Stimulated activated naive CD8-positive, alpha-beta T cell treated with anti-CD3 and anti-CD28 coated beads, Interleukin-15, amount 100 ng/mL, for 72 hours (primary cell): ENCODE data around the gene SRRD.

ENCODE experiments used
- ATAC-seq: fragments of 150-1000 bp; cut with Tn5 transposase; 2 replicates; pipeline ENCODE4 v1.10.0; 2021; ENCODE audit warnings: mild to moderate bottlenecking, moderate library complexity
- DNase-seq, 2 donors: peaks; one replicate each; pipeline ENCODE4 v3.0.0; 2021 to 2022
- H3K27ac Mint-ChIP-seq, 2 donors: one replicate each; pipeline ENCODE4 v1.8.0; 2022; ENCODE audit warnings: mild to moderate bottlenecking in 2 of 2, mixed read lengths in 2 of 2, moderate library complexity in 2 of 2
- H3K27me3 Mint-ChIP-seq: one replicate; pipeline ENCODE4 v1.8.0; 2022; ENCODE audit warnings: mixed read lengths
- H3K4me1 Mint-ChIP-seq: one replicate; pipeline ENCODE4 v1.8.0; 2022; ENCODE audit warnings: mild to moderate bottlenecking, mixed read lengths
- H3K4me3 Mint-ChIP-seq, 2 donors: one replicate each; pipeline ENCODE4 v1.8.0; 2022; ENCODE audit warnings: mild to moderate bottlenecking in 2 of 2, mixed read lengths in 2 of 2, moderate library complexity in 1 of 2
- H3K9me3 Mint-ChIP-seq, 2 donors: one replicate each; pipeline ENCODE4 v1.8.0; 2022; ENCODE audit warnings: mixed read lengths in 2 of 2

SRRD gene

GRCh38 chr22:26486394-26486793 is 2.7 kb downstream of the SRRD start:
- Mint-ChIP-seq H3K9me3 (no peaks in the 10 kb centered on the region), H3K4me3 (no peak overlapping the region), H3K27ac (peak overlapping the region; percentile 48 to 91), H3K27me3 (no peaks in the 10 kb centered on the region), H3K4me1 (peaks cover 53% of the 10 kb centered on the region)
- DNase-seq: no peak
- no peak for ATAC-seq

GRCh38 chr22:26487996-26488395 is 4.3 kb downstream of the SRRD start:
- Mint-ChIP-seq H3K9me3 (no peaks in the 10 kb centered on the region), H3K4me1 (peaks cover 37% of the 10 kb centered on the region), H3K4me3 (no peak overlapping the region), H3K27me3 (no peaks in the 10 kb centered on the region), H3K27ac (peak overlapping the region; percentile 48 to 62)
- DNase-seq (no peak), ATAC-seq (no peak)

- Mint-ChIP-seq H3K27me3 (no peaks in the 10 kb centered on the region), H3K27ac (peak overlapping the region in 1 of 2 donors; percentile 86)
- ATAC-seq: no peak
Observed at GRCh38 chr22:26489447-26490036, 5.9 kb downstream of the SRRD start.

GRCh38 chr22:26492220-26492619 is 8.5 kb downstream of the SRRD start:
- Mint-ChIP-seq H3K27ac (peak overlapping the region in 1 of 2 donors; percentile 5), H3K27me3 (no peaks in the 10 kb centered on the region), H3K4me3 (no peak overlapping the region), H3K4me1 (peaks cover 17% of the 10 kb centered on the region), H3K9me3 (no peaks in the 10 kb centered on the region)
- DNase-seq (no peak), ATAC-seq (no peak)

More at GRCh38 chr22:26489447-26490036, 5.9 kb downstream of the SRRD start:
- Mint-ChIP-seq H3K4me3 (no peak overlapping the region), H3K4me1 (peaks cover 37% of the 10 kb centered on the region), H3K9me3 (no peaks in the 10 kb centered on the region)
- DNase-seq: no peak

GRCh38 chr22:26494506-26494905 is 10.8 kb downstream of the SRRD start:
- no peak for DNase-seq
- H3K4me1 Mint-ChIP-seq: peaks cover 7% of the 10 kb centered on the region
- no peak overlapping the region for H3K27ac Mint-ChIP-seq
- no peak for ATAC-seq
- H3K27me3 Mint-ChIP-seq: no peaks in the 10 kb centered on the region
- H3K9me3 Mint-ChIP-seq: no peaks in the 10 kb centered on the region
- H3K4me3 Mint-ChIP-seq: no peak overlapping the region

GRCh38 chr22:26496456-26496855 is 12.8 kb downstream of the SRRD start:
- Mint-ChIP-seq H3K27ac (no peak overlapping the region), H3K9me3 (no peaks in the 10 kb centered on the region), H3K27me3 (no peaks in the 10 kb centered on the region), H3K4me3 (no peak overlapping the region), H3K4me1 (peaks cover 7% of the 10 kb centered on the region)
- ATAC-seq (no peak), DNase-seq (no peak)

GRCh38 chr22:26499188-26499703 is 15.6 kb downstream of the SRRD start:
- no peaks in the 10 kb centered on the region for H3K27me3 Mint-ChIP-seq
- no peak for ATAC-seq
- peaks cover 17% of the 10 kb centered on the region for H3K4me1 Mint-ChIP-seq
- DNase-seq: no peak
- no peak overlapping the region for H3K27ac Mint-ChIP-seq
- H3K4me3 Mint-ChIP-seq: no peak overlapping the region
- H3K9me3 Mint-ChIP-seq: no peaks in the 10 kb centered on the region

GRCh38 chr22:26501996-26502395 is 18.3 kb downstream of the SRRD start:
- no peak overlapping the region for H3K27ac Mint-ChIP-seq

GRCh38 chr22:26502688-26503561 is 19.2 kb downstream of the SRRD start:
- H3K4me3 Mint-ChIP-seq: peak overlapping the region; percentile 31 to 40
- DNase-seq: peak; percentile 44 to 79
- H3K27me3 Mint-ChIP-seq: no peaks in the 10 kb centered on the region
- H3K27ac Mint-ChIP-seq: peak overlapping the region; percentile 90 to 94
- H3K9me3 Mint-ChIP-seq: no peaks in the 10 kb centered on the region
- peak; percentile 97 for ATAC-seq
- H3K4me1 Mint-ChIP-seq: peaks cover 21% of the 10 kb centered on the region

More at GRCh38 chr22:26501996-26502395, 18.3 kb downstream of the SRRD start:
- Mint-ChIP-seq H3K4me1 (peaks cover 21% of the 10 kb centered on the region), H3K4me3 (no peak overlapping the region), H3K9me3 (no peaks in the 10 kb centered on the region), H3K27me3 (no peaks in the 10 kb centered on the region)
- ATAC-seq (no peak), DNase-seq (no peak)

GRCh38 chr22:26503758-26504157 is 20.1 kb downstream of the SRRD start:
- peaks cover 21% of the 10 kb centered on the region for H3K4me1 Mint-ChIP-seq
- DNase-seq (no peak), ATAC-seq (no peak)
- no peaks in the 10 kb centered on the region for H3K27me3 Mint-ChIP-seq
- peak overlapping the region; percentile 90 to 94 for H3K27ac Mint-ChIP-seq
- H3K4me3 Mint-ChIP-seq: peak overlapping the region; percentile 31 to 40
- H3K9me3 Mint-ChIP-seq: no peaks in the 10 kb centered on the region

GRCh38 chr22:26508148-26508547 is 24.5 kb downstream of the SRRD start:
- Mint-ChIP-seq H3K27me3 (no peaks in the 10 kb centered on the region), H3K27ac (no peak overlapping the region), H3K9me3 (no peaks in the 10 kb centered on the region), H3K4me3 (no peak overlapping the region), H3K4me1 (peaks cover 48% of the 10 kb centered on the region)
- no peak for ATAC-seq
- DNase-seq: no peak

GRCh38 chr22:26512149-26512793 is 28.6 kb downstream of the SRRD start, which contains the start of gene TFIP11:
Gene TFIP11, minus strand, starts transcription at chr22:26512473. Its CDS starts 2,201 bp downstream, at chr22:26510272.
- DNase-seq (peak; percentile 83 to 88), ATAC-seq (peak; percentile 99)
- Mint-ChIP-seq H3K4me3 (peak within 1 kb of the TSS; percentile 98 to 100), H3K27ac (peak within 1 kb of the TSS; percentile 97 to 99), H3K9me3 (no peaks in the 10 kb centered on the region), H3K4me1 (peaks cover 54% of the 10 kb centered on the region), H3K27me3 (no peaks in the 10 kb centered on the region)

GRCh38 chr22:26513838-26514237 is 30.2 kb downstream of the SRRD start:
- H3K4me1 Mint-ChIP-seq: peaks cover 60% of the 10 kb centered on the region
- H3K9me3 Mint-ChIP-seq: no peaks in the 10 kb centered on the region
- no peak for DNase-seq
- H3K27me3 Mint-ChIP-seq: no peaks in the 10 kb centered on the region
- ATAC-seq: no peak
- no peak overlapping the region for H3K27ac Mint-ChIP-seq
- H3K4me3 Mint-ChIP-seq: peak overlapping the region; percentile 98 to 100

- H3K4me3 Mint-ChIP-seq: peak overlapping the region in 1 of 2 donors; percentile 26
- peak overlapping the region in 1 of 2 donors; percentile 90 for H3K27ac Mint-ChIP-seq
- no peak for DNase-seq
- H3K4me1 Mint-ChIP-seq: peaks cover 60% of the 10 kb centered on the region
- no peaks in the 10 kb centered on the region for H3K27me3 Mint-ChIP-seq
- ATAC-seq: no peak
- no peaks in the 10 kb centered on the region for H3K9me3 Mint-ChIP-seq
Observed at GRCh38 chr22:26514419-26515161, 30.9 kb downstream of the SRRD start.

- no peak for ATAC-seq
- H3K4me1 Mint-ChIP-seq: peaks cover 52% of the 10 kb centered on the region
- H3K27me3 Mint-ChIP-seq: no peaks in the 10 kb centered on the region
- no peaks in the 10 kb centered on the region for H3K9me3 Mint-ChIP-seq
- DNase-seq: no peak
- H3K4me3 Mint-ChIP-seq: no peak overlapping the region
- no peak overlapping the region for H3K27ac Mint-ChIP-seq
Observed at GRCh38 chr22:26515931-26516330, 32.3 kb downstream of the SRRD start.
